Measurements from ENCODE around the gene SCFD1.

The SCFD1 gene

GRCh38 chr14:30759172-30760125 lies 137.3 kb downstream of the SCFD1 start:
- no peaks in the 10 kb centered on the region for H3K4me1 ChIP-seq (ENCODE audit: control insufficient read depth in 5 of 5, insufficient read depth in 5 of 5, low read length in 5 of 5)
- no peak overlapping the region for H3K4me3 ChIP-seq (ENCODE audit: low read depth in 1 of 5, low read length in 5 of 5)
- H3K27ac ChIP-seq (ENCODE audit: low read depth, low read length), result no peak overlapping the region
- no peak overlapping the region for H3K9ac ChIP-seq (ENCODE audit: low read length in 5 of 5)
- H3K27me3 ChIP-seq (ENCODE audit: control insufficient read depth in 5 of 5, insufficient read depth in 4 of 5, low read length in 5 of 5), result no peaks in the 10 kb centered on the region
- H3K9me3 ChIP-seq (ENCODE audit: control insufficient read depth in 5 of 5, low read length in 5 of 5), result peaks cover 5 to 20% (median 16%) of the 10 kb centered on the region in 5 donors
- H3K36me3 ChIP-seq (ENCODE audit: control insufficient read depth in 5 of 5, insufficient read depth in 5 of 5, low read length in 5 of 5), result no peaks in the 10 kb centered on the region

GRCh38 chr14:30763891-30764290 lies 141.8 kb downstream of the SCFD1 start:
- Histone ChIP-seq H3K36me3 (ENCODE audit: control insufficient read depth in 5 of 5, insufficient read depth in 5 of 5, low read length in 5 of 5) (no peaks in the 10 kb centered on the region), H3K4me1 (ENCODE audit: control insufficient read depth in 5 of 5, insufficient read depth in 5 of 5, low read length in 5 of 5) (no peaks in the 10 kb centered on the region), H3K4me3 (ENCODE audit: low read depth in 1 of 5, low read length in 5 of 5) (no peak overlapping the region), H3K27me3 (ENCODE audit: control insufficient read depth in 5 of 5, insufficient read depth in 4 of 5, low read length in 5 of 5) (no peaks in the 10 kb centered on the region), H3K27ac (ENCODE audit: low read depth, low read length) (no peak overlapping the region), H3K9ac (ENCODE audit: low read length in 5 of 5) (no peak overlapping the region), H3K9me3 (ENCODE audit: control insufficient read depth in 5 of 5, low read length in 5 of 5) (peaks cover 5 to 20% (median 16%) of the 10 kb centered on the region in 5 donors)

GRCh38 chr14:30767624-30768023 lies 145.5 kb downstream of the SCFD1 start:
- Histone ChIP-seq H3K36me3 (ENCODE audit: control insufficient read depth in 5 of 5, insufficient read depth in 5 of 5, low read length in 5 of 5) (no peaks in the 10 kb centered on the region), H3K4me1 (ENCODE audit: control insufficient read depth in 5 of 5, insufficient read depth in 5 of 5, low read length in 5 of 5) (no peaks in the 10 kb centered on the region), H3K27me3 (ENCODE audit: control insufficient read depth in 5 of 5, insufficient read depth in 4 of 5, low read length in 5 of 5) (no peaks in the 10 kb centered on the region), H3K4me3 (ENCODE audit: low read depth in 1 of 5, low read length in 5 of 5) (no peak overlapping the region), H3K27ac (ENCODE audit: low read depth, low read length) (no peak overlapping the region), H3K9ac (ENCODE audit: low read length in 5 of 5) (no peak overlapping the region), H3K9me3 (ENCODE audit: control insufficient read depth in 5 of 5, low read length in 5 of 5) (peaks cover 5 to 14% (median 11%) of the 10 kb centered on the region in 5 donors)

GRCh38 chr14:30768791-30769190 lies 146.7 kb downstream of the SCFD1 start:
- Histone ChIP-seq H3K9me3 (ENCODE audit: control insufficient read depth in 5 of 5, low read length in 5 of 5) (peaks cover 0 to 4% (median under 1%) of the 10 kb centered on the region in 5 donors), H3K4me1 (ENCODE audit: control insufficient read depth in 5 of 5, insufficient read depth in 5 of 5, low read length in 5 of 5) (no peaks in the 10 kb centered on the region)

GRCh38 chr14:30770376-30770775 lies 148.3 kb downstream of the SCFD1 start:
- H3K4me1 ChIP-seq (ENCODE audit: control insufficient read depth in 5 of 5, insufficient read depth in 5 of 5, low read length in 5 of 5), result no peaks in the 10 kb centered on the region
- H3K36me3 ChIP-seq (ENCODE audit: control insufficient read depth in 5 of 5, insufficient read depth in 5 of 5, low read length in 5 of 5), result no peaks in the 10 kb centered on the region
- H3K9ac ChIP-seq (ENCODE audit: low read length in 5 of 5), result no peak overlapping the region
- no peaks in the 10 kb centered on the region for H3K27me3 ChIP-seq (ENCODE audit: control insufficient read depth in 5 of 5, insufficient read depth in 4 of 5, low read length in 5 of 5)
- H3K4me3 ChIP-seq (ENCODE audit: low read depth in 1 of 5, low read length in 5 of 5), result no peak overlapping the region
- no peaks in the 10 kb centered on the region for H3K9me3 ChIP-seq (ENCODE audit: control insufficient read depth in 5 of 5, low read length in 5 of 5)
- no peak overlapping the region for H3K27ac ChIP-seq (ENCODE audit: low read depth, low read length)

More at GRCh38 chr14:30768791-30769190, 146.7 kb downstream of the SCFD1 start:
- no peaks in the 10 kb centered on the region for H3K36me3 ChIP-seq (ENCODE audit: control insufficient read depth in 5 of 5, insufficient read depth in 5 of 5, low read length in 5 of 5)
- H3K4me3 ChIP-seq (ENCODE audit: low read depth in 1 of 5, low read length in 5 of 5), result no peak overlapping the region
- H3K27me3 ChIP-seq (ENCODE audit: control insufficient read depth in 5 of 5, insufficient read depth in 4 of 5, low read length in 5 of 5), result no peaks in the 10 kb centered on the region
- no peak overlapping the region for H3K9ac ChIP-seq (ENCODE audit: low read length in 5 of 5)
- H3K27ac ChIP-seq (ENCODE audit: low read depth, low read length), result no peak overlapping the region

- Histone ChIP-seq H3K27ac (ENCODE audit: low read depth, low read length) (no peak overlapping the region), H3K9me3 (ENCODE audit: control insufficient read depth in 5 of 5, low read length in 5 of 5) (no peaks in the 10 kb centered on the region), H3K27me3 (ENCODE audit: control insufficient read depth in 5 of 5, insufficient read depth in 4 of 5, low read length in 5 of 5) (no peaks in the 10 kb centered on the region), H3K4me1 (ENCODE audit: control insufficient read depth in 5 of 5, insufficient read depth in 5 of 5, low read length in 5 of 5) (no peaks in the 10 kb centered on the region), H3K9ac (ENCODE audit: low read length in 5 of 5) (no peak overlapping the region), H3K4me3 (ENCODE audit: low read depth in 1 of 5, low read length in 5 of 5) (no peak overlapping the region), H3K36me3 (ENCODE audit: control insufficient read depth in 5 of 5, insufficient read depth in 5 of 5, low read length in 5 of 5) (no peaks in the 10 kb centered on the region)
These were observed 149.5 kb downstream of the SCFD1 start for GRCh38 chr14:30771595-30771994.

- Histone ChIP-seq H3K4me1 (ENCODE audit: control insufficient read depth in 5 of 5, insufficient read depth in 5 of 5, low read length in 5 of 5) (no peaks in the 10 kb centered on the region), H3K27me3 (ENCODE audit: control insufficient read depth in 5 of 5, insufficient read depth in 4 of 5, low read length in 5 of 5) (no peaks in the 10 kb centered on the region), H3K9ac (ENCODE audit: low read length in 5 of 5) (no peak overlapping the region), H3K4me3 (ENCODE audit: low read depth in 1 of 5, low read length in 5 of 5) (no peak overlapping the region), H3K27ac (ENCODE audit: low read depth, low read length) (no peak overlapping the region), H3K9me3 (ENCODE audit: control insufficient read depth in 5 of 5, low read length in 5 of 5) (no peaks in the 10 kb centered on the region), H3K36me3 (ENCODE audit: control insufficient read depth in 5 of 5, insufficient read depth in 5 of 5, low read length in 5 of 5) (no peaks in the 10 kb centered on the region)
These were observed 157.1 kb downstream of the SCFD1 start for GRCh38 chr14:30779210-30779609.
